ENCODE data around the gene COMP. TPM values are rescaled to one million over a fixed set of nuclear protein-coding genes. Genes with fewer than 3 reads are reported as not detected.

Gene COMP
- total and polyA plus RNA-seq, 2 donors from 2014 or later, result 1.8 to 33.2 TPM

- DNase-seq, result peak in 1 of 5 donors; percentile 92
- intact Hi-C loops (cut with DNase I), result no loop called here
- FAIRE-seq, result no peak
- Histone ChIP-seq H3K4me1 (ENCODE audit: control insufficient read depth in 2 of 3, insufficient read depth in 2 of 3, low read depth in 1 of 3, low read length in 3 of 3) (peaks cover 0 to 30% (median 25%) of the 10 kb centered on the region in 3 donors), H3K27ac (ENCODE audit: low read depth in 2 of 2, low read length in 2 of 2) (peak overlapping the region; percentile 45 to 65), H3K4me3 (ENCODE audit: low read length in 3 of 3) (no peak overlapping the region), H3K36me3 (ENCODE audit: control insufficient read depth in 2 of 3, insufficient read depth in 3 of 3, low read length in 3 of 3) (no peaks in the 10 kb centered on the region), H3K9me3 (ENCODE audit: control insufficient read depth in 2 of 3, insufficient read depth in 1 of 3, low read length in 3 of 3) (no peaks in the 10 kb centered on the region), H3K9ac (ENCODE audit: low read length in 3 of 3) (peak overlapping the region in 1 of 3 donors; percentile 19), H3K27me3 (ENCODE audit: control insufficient read depth, insufficient read depth, low read length) (no peaks in the 10 kb centered on the region)
- no peak for TF ChIP-seq CTCF (IDR thresholded peaks at IDR 0.05; ENCODE audit: borderline replicate concordance, extremely low read depth, insufficient read depth)
Observed at GRCh38 chr19:18763674-18764590, 27.2 kb downstream of the COMP start.

- no peaks in the 10 kb centered on the region for H3K9me3 ChIP-seq (ENCODE audit: control insufficient read depth in 2 of 3, insufficient read depth in 1 of 3, low read length in 3 of 3)
- TF ChIP-seq CTCF (IDR thresholded peaks at IDR 0.05; ENCODE audit: borderline replicate concordance, extremely low read depth, insufficient read depth), result no peak
- peak; percentile 15 for FAIRE-seq
- H3K9ac ChIP-seq (ENCODE audit: low read length in 3 of 3), result peak overlapping the region in 1 of 3 donors; percentile 58
- intact Hi-C loops (cut with DNase I), result no loop called here
- peaks cover 0 to 30% (median 25%) of the 10 kb centered on the region in 3 donors for H3K4me1 ChIP-seq (ENCODE audit: control insufficient read depth in 2 of 3, insufficient read depth in 2 of 3, low read depth in 1 of 3, low read length in 3 of 3)
- H3K27me3 ChIP-seq (ENCODE audit: control insufficient read depth, insufficient read depth, low read length), result no peaks in the 10 kb centered on the region
- peak in 4 of 5 donors; percentile 69 to 96 (median 81) for DNase-seq
- H3K36me3 ChIP-seq (ENCODE audit: control insufficient read depth in 2 of 3, insufficient read depth in 3 of 3, low read length in 3 of 3), result no peaks in the 10 kb centered on the region
- H3K27ac ChIP-seq (ENCODE audit: low read depth in 2 of 2, low read length in 2 of 2), result peak overlapping the region; percentile 83 to 85
- no peak overlapping the region for H3K4me3 ChIP-seq (ENCODE audit: low read length in 3 of 3)
Observed at GRCh38 chr19:18762125-18763023, 28.7 kb downstream of the COMP start.

GRCh38 chr19:18761531-18762110 lies 29.5 kb downstream of the COMP start:
- DNase-seq (peak in 1 of 5 donors; percentile 69), FAIRE-seq (no peak)
- no peaks in the 10 kb centered on the region for H3K36me3 ChIP-seq (ENCODE audit: control insufficient read depth in 2 of 3, insufficient read depth in 3 of 3, low read length in 3 of 3)
- peak overlapping the region; percentile 83 to 85 for H3K27ac ChIP-seq (ENCODE audit: low read depth in 2 of 2, low read length in 2 of 2)
- no peaks in the 10 kb centered on the region for H3K9me3 ChIP-seq (ENCODE audit: control insufficient read depth in 2 of 3, insufficient read depth in 1 of 3, low read length in 3 of 3)
- H3K4me3 ChIP-seq (ENCODE audit: low read length in 3 of 3), result no peak overlapping the region
- no peak overlapping the region for H3K9ac ChIP-seq (ENCODE audit: low read length in 3 of 3)
- peaks cover 0 to 30% (median 25%) of the 10 kb centered on the region in 3 donors for H3K4me1 ChIP-seq (ENCODE audit: control insufficient read depth in 2 of 3, insufficient read depth in 2 of 3, low read depth in 1 of 3, low read length in 3 of 3)
- no peaks in the 10 kb centered on the region for H3K27me3 ChIP-seq (ENCODE audit: control insufficient read depth, insufficient read depth, low read length)
- intact Hi-C loops (cut with DNase I), result no loop called here
- no peak for TF ChIP-seq CTCF (IDR thresholded peaks at IDR 0.05; ENCODE audit: borderline replicate concordance, extremely low read depth, insufficient read depth)
